OCI-LY7 (cell line): ENCODE data around the gene NLGN4X. TPM values are rescaled to one million over a fixed set of nuclear protein-coding genes. Genes with fewer than 3 reads are reported as not detected.

ENCODE experiments used
- BruUV-seq: library from RNA; stranded (reverse); fragments of 400-500 nt; replicated peaks from 2 replicates; lab custom pipeline; 2021; lab: Mats Ljungman, UMichigan
- CTCF ChIA-PET: fragments of 300-600 bp; sonication (Branson Sonifier 250); formaldehyde crosslinking; loops from one replicate; lab custom pipeline; 2022; ENCODE audit warnings: antibody characterized with exemption; ENCODE audit not compliant: unreplicated experiment; lab: Charles Lee
- POLR2A ChIA-PET: fragments of 300-600 bp; sonication (Branson Sonifier 250); formaldehyde crosslinking; loops from one replicate; lab custom pipeline; 2022; ENCODE audit warnings: antibody characterized with exemption; lab: Charles Lee
- DNase-seq: peaks from one replicate; pipeline ENCODE4 v3.0.0-alpha.2; 2015; ENCODE audit warnings: low spot score
- H2AFZ ChIP-seq: fragments of 200-600 bp; sonication (generic), shearing (Covaris generic); 2 replicates; pipeline ENCODE4 v1.6.1; 2014; ENCODE audit warnings: mild to moderate bottlenecking, antibody characterized with exemption, low read length, moderate library complexity
- H3K27ac ChIP-seq: fragments of 200-600 bp; sonication (generic); 2 replicates; pipeline ENCODE4 v1.5.1; 2014; ENCODE audit warnings: mixed run types, low read depth, mild to moderate bottlenecking, moderate library complexity, low read length, inconsistent platforms; ENCODE audit not compliant: poor library complexity, severe bottlenecking
- H3K36me3 ChIP-seq: fragments of 200-600 bp; sonication (generic); 2 replicates; pipeline ENCODE4 v1.6.1; 2014; ENCODE audit warnings: mild to moderate bottlenecking, antibody characterized with exemption, low read length, moderate library complexity, mixed read lengths; ENCODE audit not compliant: insufficient read depth
- H3K4me1 ChIP-seq: fragments of 200-600 bp; sonication (generic); 2 replicates; pipeline ENCODE4 v1.5.1; 2014; ENCODE audit warnings: mild to moderate bottlenecking, low read length; ENCODE audit not compliant: insufficient read depth, poor library complexity, severe bottlenecking
- H3K4me2 ChIP-seq: fragments of 200-600 bp; sonication (generic); 2 replicates; pipeline ENCODE4 v1.6.1; 2014; ENCODE audit warnings: mild to moderate bottlenecking, low read length
- H3K4me3 ChIP-seq: fragments of 200-600 bp; sonication (generic); 2 replicates; pipeline ENCODE4 v1.5.1; 2014; ENCODE audit warnings: mild to moderate bottlenecking, low read depth, low read length; ENCODE audit not compliant: poor library complexity, severe bottlenecking
- H3K79me2 ChIP-seq: fragments of 200-600 bp; sonication (generic); 2 replicates; pipeline ENCODE4 v1.6.1; 2016; ENCODE audit warnings: low read depth, mild to moderate bottlenecking, low read length, moderate library complexity, mixed read lengths; ENCODE audit not compliant: insufficient read depth
- H3K9me2 ChIP-seq: fragments of 200-600 bp; sonication (generic); 2 replicates; pipeline ENCODE4 v1.6.1; 2016; ENCODE audit warnings: mild to moderate bottlenecking, low read length, mixed read lengths; ENCODE audit not compliant: insufficient read depth
- H3K9me3 ChIP-seq: fragments of 200-600 bp; sonication (generic); 2 replicates; pipeline ENCODE4 v1.6.1; 2014; ENCODE audit warnings: mild to moderate bottlenecking, mixed run types, low read length, mixed read lengths
- H4K20me1 ChIP-seq: fragments of 200-600 bp; sonication (generic); 2 replicates; pipeline ENCODE4 v1.6.1; 2014; ENCODE audit warnings: mild to moderate bottlenecking, antibody characterized with exemption, low read length, moderate library complexity, mixed read lengths; ENCODE audit not compliant: insufficient read depth
- EZH2phosphoT487 ChIP-seq: fragments of 200-600 bp; sonication (generic); IDR thresholded peaks from 2 replicates; pipeline ENCODE4 v1.6.1; 2018; ENCODE audit warnings: low read depth, borderline replicate concordance, mild to moderate bottlenecking, mixed run types, antibody characterized with exemption, low read length, moderate library complexity, mixed read lengths
- intact Hi-C: fragments of 100-400 bp; cut with micrococcal nuclease; formaldehyde crosslinking; loops from one replicate; pipeline ENCODE4 v1.10.0; 2022; ENCODE audit not compliant: unreplicated experiment
- total RNA-seq, 2 experiments: library from RNA; depleted of rRNA in 1 of 2; stranded (reverse); fragments of >200 nt in 1 of 2; shearing (Covaris generic) in 1 of 2; gene quantifications; 2 replicates each; pipeline ENCODE4 v1.2.3, GENCODE V29; 2014 to 2022
- TF ChIP-seq, protein P1 (sequence below): fragments of 200-600 bp; sonication (generic); conservative IDR thresholded peaks from 2 replicates; pipeline ENCODE4 v1.5.1; 2014; ENCODE audit warnings: mild to moderate bottlenecking, antibody characterized with exemption, low read length, moderate library complexity, mixed read lengths

NLGN4X gene
- total RNA-seq, 2 experiments from 2014 or later, result 0.55 TPM; not detected in 1

DNA sequence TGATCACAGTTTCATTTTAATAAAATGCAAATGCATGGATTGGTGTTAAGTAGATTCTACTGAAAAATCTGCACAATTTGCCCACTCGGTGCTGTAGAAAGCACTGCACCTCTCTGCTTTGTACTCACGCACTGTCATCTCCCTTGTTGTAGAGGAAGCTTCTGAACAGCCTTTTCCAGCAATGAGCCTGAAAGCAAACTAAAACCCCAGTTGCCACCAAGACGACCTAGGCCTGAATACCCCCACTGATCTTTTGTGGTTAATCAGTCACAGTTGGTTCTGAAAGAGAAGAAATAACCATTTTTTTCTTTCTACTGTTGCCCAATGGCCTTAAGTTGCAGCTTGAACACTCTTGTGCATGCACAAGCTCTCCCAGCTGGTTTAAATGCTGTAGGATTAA lies 229.8 kb downstream of the NLGN4X start:
- no TSS peak for BruUV-seq
- Histone ChIP-seq H3K4me1 (no peaks in the 10 kb centered on the region), H3K27ac (no peak overlapping the region), H3K9me2 (no peaks in the 10 kb centered on the region), H4K20me1 (no peaks in the 10 kb centered on the region), H3K36me3 (no peaks in the 10 kb centered on the region), H3K4me3 (no peak overlapping the region), H2AFZ (no peak overlapping the region), H3K9me3 (no peaks in the 10 kb centered on the region), H3K4me2 (no peak overlapping the region), H3K79me2 (no peaks in the 10 kb centered on the region)
- intact Hi-C loops, result no loop called here
- ChIA-PET POLR2A (no interaction called here), CTCF (no interaction called here)
- TF ChIP-seq, protein P1, sequence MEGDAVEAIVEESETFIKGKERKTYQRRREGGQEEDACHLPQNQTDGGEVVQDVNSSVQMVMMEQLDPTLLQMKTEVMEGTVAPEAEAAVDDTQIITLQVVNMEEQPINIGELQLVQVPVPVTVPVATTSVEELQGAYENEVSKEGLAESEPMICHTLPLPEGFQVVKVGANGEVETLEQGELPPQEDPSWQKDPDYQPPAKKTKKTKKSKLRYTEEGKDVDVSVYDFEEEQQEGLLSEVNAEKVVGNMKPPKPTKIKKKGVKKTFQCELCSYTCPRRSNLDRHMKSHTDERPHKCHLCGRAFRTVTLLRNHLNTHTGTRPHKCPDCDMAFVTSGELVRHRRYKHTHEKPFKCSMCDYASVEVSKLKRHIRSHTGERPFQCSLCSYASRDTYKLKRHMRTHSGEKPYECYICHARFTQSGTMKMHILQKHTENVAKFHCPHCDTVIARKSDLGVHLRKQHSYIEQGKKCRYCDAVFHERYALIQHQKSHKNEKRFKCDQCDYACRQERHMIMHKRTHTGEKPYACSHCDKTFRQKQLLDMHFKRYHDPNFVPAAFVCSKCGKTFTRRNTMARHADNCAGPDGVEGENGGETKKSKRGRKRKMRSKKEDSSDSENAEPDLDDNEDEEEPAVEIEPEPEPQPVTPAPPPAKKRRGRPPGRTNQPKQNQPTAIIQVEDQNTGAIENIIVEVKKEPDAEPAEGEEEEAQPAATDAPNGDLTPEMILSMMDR, result no peak
- TF ChIP-seq EZH2phosphoT487, result no peak
- no peak for DNase-seq

DNA sequence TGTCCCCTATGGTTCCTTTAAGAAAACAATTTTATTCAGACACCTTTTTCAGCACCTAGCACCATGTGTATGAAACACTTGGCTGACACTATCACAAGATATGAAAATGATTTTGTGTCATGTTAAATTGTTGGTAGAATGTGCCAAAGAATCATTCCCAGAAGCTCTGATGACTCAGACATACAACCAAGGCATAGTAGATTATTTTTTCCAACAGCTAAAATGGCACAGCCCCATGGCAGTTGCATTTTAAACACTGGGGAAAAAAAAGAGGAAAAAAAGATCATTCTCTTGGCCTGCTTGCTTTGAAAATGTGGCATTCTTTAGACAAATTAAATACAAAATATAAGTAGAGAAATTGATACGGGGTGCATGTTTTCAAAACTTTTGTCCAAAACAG lies 230.2 kb downstream of the NLGN4X start:
- ChIA-PET POLR2A (no interaction called here), CTCF (no interaction called here)
- TF ChIP-seq EZH2phosphoT487, result no peak
- Histone ChIP-seq H3K9me2 (no peaks in the 10 kb centered on the region), H3K4me2 (no peak overlapping the region), H3K4me1 (no peaks in the 10 kb centered on the region), H3K36me3 (no peaks in the 10 kb centered on the region), H3K4me3 (no peak overlapping the region), H4K20me1 (no peaks in the 10 kb centered on the region), H3K27ac (no peak overlapping the region), H3K9me3 (no peaks in the 10 kb centered on the region), H2AFZ (no peak overlapping the region), H3K79me2 (no peaks in the 10 kb centered on the region)
- no peak for DNase-seq
- no TSS peak for BruUV-seq
- intact Hi-C loops, result no loop called here

DNA sequence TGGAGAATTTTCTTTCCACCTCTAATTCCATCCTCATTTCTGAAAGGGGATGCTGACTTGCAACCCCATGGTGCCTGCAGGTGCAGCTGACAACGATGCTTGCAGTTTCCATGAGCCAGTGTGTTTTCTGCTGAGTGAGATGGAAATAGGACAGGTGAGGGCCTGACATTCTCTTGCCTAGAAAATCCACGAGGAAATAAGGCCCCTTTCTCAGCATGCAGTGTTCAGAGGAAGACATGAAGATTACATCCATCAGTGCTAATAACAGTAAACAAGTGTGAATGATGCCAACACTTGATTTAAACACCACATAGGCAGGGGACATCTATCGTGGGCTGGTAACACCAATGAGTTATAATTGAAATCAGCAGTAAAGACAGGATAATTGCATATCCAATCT lies 237.3 kb downstream of the NLGN4X start:
- Histone ChIP-seq H3K9me2 (no peaks in the 10 kb centered on the region), H3K4me2 (no peak overlapping the region), H4K20me1 (no peaks in the 10 kb centered on the region), H2AFZ (no peak overlapping the region), H3K79me2 (no peaks in the 10 kb centered on the region), H3K9me3 (no peaks in the 10 kb centered on the region), H3K4me1 (no peaks in the 10 kb centered on the region), H3K4me3 (no peak overlapping the region), H3K36me3 (no peaks in the 10 kb centered on the region), H3K27ac (no peak overlapping the region)
- no peak for DNase-seq
- ChIA-PET POLR2A (no interaction called here), CTCF (no interaction called here)
- no peak for TF ChIP-seq EZH2phosphoT487
- TF ChIP-seq, protein P1, result no peak
- intact Hi-C loops, result no loop called here
- no TSS peak for BruUV-seq
